DMS 273 (cell line): ENCODE results near the gene CXXC5.

ENCODE experiments used
- DNase-seq: peaks from one replicate; lab custom pipeline; 2025; ENCODE audit not compliant: unreplicated experiment; lab: John Stamatoyannopoulos, UW

The CXXC5 gene

GRCh38 chr5:139692679-139693308 is 44.6 kb downstream of the CXXC5 start:
- peak; percentile 70 for DNase-seq

DNA sequence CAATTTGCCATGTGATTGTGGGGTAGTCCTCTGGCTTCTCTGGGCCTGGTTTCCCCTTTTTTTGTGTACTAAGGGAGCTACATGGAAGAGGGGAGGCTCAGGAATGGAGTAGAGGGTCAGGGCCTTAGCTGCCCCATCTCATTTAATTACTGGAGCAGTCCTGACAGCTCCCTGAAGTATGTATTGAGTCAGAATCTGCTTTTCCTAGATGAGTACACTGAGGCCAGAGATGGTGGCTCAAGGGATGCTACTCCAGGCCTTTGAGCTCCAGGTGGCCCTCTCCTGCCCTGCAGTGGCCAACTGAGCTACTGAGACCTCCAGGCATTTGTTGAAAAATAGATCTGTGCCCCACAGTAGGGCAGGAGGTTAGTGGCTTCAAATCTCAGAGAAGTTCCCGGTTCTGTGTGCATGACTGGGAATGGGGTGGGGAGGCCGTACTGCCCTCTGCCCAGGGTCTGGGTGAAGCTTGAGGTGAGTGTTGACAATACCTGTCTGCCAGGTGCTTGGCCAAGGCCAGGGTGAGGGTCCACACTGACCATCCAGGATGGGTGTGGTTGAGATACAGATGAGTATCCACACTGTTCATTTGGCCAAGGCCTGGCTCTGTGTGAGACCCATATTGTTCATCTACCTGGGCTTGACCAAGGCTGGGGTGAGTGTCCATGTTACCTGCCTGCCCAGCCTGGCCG is 45.7 kb downstream of the CXXC5 start:
- no peak for DNase-seq

- no peak for DNase-seq
These were observed 46.5 kb downstream of the CXXC5 start for GRCh38 chr5:139694556-139695177.

DNA sequence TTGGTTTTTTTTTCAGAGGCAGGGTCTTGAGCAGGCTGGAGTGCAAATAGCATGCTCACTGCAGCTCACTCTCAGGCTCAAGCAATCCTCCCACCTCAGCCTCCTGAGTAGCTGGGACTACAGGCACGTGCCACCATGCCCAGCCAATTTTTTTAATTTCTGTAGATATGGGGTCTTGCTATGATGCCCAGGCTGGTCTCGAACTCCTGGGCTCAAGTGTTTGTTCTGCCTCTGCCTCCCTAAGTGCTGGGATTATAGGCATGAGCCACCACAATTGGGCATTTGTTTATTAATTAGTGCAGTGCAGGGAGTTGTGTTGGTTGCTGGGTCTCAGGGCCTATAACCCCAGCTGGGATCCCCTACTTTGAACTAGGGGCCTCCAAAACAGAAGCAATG is 47.0 kb downstream of the CXXC5 start:
- DNase-seq, result no peak

DNA sequence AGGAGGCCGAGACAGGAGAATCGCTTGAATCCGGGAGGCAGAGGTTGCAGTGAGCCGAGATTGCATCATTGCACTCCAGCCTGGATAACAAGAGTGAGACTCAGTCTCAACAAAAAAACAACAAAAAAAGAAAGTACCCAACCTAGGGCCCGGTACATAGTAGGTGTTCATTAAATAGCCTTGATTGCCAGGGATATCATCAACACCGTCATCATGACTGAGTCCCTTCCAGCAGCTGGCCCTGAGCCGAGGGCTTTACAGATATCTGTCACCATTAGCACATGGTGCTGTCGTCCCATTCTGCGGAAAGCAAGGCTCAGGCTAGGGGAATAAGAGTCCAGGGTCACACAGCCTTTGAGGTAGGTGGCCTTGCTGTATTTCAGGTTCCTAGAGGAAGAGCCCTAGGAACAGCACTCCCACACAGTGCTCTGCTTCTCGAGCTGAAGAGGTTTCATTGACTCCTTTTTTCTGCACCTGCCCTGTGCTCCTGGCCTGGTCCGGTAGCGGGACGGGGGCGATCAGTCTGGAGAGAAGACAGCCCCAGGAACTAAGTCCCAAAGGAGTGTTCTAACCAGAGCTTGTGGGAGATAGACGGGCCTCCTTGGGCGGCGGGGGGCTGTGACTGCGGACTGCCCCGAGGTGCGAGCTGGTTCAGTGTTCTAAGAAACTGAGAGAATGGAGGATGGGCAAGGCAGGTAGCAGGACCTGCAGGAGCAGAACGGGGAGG is 48.2 kb downstream of the CXXC5 start:
- no peak for DNase-seq

GRCh38 chr5:139696894-139697658 is 48.9 kb downstream of the CXXC5 start:
- peak; percentile 82 for DNase-seq

DNA sequence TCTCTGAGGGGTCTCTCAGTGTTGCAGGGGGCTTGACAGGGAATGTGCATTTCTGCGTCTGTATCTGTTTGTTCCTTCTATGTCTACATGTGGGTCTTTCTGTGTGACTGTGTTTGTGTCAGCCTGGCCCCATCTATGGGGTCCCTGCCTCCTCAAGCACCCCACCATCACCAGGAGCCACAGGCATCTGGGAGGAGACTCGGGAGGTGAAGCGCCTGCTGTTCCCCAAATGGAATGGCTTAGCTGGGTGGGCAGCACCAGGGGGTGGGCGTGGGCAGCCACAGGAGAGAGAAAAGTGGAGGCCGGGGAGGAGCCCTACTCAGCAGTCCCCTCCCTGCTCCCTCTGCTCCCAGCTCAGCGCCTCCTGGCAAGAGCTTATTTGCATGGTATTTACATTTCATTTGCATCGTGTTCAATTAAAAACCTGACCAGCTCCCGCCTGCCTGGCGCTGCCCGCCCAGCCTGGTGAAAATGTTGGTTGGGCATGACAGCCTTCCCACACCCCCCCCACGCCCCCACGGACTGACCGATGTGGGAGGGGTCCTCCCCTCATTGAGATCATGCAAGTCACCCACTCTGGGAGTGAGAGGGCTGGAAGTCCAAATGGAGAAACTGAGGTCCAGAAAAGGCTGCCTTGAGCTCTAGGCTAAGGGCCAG is 50.5 kb downstream of the CXXC5 start:
- DNase-seq, result peak; percentile 87

GRCh38 chr5:139699351-139699750 is 51.2 kb downstream of the CXXC5 start:
- DNase-seq, result no peak

GRCh38 chr5:139700711-139701055 is 52.5 kb downstream of the CXXC5 start:
- no peak for DNase-seq

- no peak for DNase-seq
These were observed 53.0 kb downstream of the CXXC5 start for GRCh38 chr5:139701056-139701741.

DNA sequence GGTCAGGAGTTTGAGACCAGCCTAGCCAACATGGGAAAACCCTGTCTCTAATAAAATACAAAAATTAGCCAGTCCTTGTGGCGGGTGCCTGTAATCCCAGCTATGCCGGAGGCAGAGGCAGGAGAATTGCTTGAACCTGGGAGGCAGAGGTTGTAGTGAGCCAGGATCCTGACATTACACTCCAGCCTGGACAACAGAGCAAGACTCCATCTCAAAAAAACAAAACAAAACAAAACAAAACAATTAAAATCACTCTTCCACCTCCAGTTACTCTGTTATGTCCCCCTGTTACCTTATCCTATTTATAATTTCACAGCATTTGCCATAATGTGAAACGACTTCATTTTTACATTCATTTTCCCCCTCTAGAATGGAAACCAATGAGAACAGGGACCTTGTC is 54.4 kb downstream of the CXXC5 start:
- DNase-seq, result no peak

- DNase-seq, result no peak
These were observed 56.6 kb downstream of the CXXC5 start for GRCh38 chr5:139704748-139705147.

GRCh38 chr5:139705191-139705590 is 57.0 kb downstream of the CXXC5 start:
- no peak for DNase-seq

- no peak for DNase-seq
These were observed 57.8 kb downstream of the CXXC5 start for GRCh38 chr5:139705655-139706587.

DNA sequence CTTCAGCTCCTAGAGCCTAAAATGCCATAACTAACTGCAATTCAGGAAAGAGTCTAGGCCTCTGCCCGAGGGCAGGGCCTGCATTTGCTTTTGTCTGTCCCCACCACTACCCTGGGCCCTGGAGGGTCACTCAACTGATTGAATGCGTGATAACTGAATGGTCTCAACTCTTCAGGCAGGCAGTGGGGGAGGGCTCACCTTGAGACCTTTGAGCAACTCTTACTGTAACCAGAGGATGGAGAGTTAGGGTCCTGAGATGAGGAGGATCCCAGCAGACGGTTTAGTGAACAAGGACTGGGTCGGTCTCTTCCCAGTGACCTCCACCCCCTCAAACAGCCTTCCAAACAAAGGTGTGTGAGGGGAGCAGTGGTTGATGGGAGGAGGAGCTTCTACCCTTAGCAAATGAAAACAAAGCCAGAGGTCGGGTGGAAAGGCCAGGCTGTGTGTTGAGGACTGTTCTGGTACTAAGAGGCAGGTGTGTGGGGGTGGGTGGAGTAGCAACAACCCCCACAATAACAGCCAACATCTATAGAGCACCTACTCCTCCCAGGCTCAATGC is 59.4 kb downstream of the CXXC5 start:
- DNase-seq, result no peak

DNA sequence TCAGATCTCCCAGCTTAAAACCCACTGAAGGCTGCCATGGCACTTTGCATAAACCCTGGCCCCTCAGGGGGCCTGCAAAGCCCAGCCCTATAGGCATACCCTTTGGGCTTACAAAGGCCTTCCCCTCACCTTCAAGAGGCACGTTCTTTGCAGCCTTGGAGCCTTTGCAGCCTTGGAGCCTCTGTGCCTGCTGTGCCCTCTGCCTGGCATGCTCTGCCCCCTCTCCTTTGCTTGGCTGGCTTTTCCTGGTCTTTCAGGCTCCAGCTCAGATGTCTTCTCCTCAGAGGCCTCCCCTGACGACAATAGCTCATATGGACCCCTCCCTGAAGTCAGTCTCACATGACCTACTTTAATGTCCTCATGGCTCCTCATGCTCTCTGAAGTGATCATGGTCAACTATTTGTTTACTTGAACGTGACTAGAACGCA is 60.3 kb downstream of the CXXC5 start:
- no peak for DNase-seq

DNA sequence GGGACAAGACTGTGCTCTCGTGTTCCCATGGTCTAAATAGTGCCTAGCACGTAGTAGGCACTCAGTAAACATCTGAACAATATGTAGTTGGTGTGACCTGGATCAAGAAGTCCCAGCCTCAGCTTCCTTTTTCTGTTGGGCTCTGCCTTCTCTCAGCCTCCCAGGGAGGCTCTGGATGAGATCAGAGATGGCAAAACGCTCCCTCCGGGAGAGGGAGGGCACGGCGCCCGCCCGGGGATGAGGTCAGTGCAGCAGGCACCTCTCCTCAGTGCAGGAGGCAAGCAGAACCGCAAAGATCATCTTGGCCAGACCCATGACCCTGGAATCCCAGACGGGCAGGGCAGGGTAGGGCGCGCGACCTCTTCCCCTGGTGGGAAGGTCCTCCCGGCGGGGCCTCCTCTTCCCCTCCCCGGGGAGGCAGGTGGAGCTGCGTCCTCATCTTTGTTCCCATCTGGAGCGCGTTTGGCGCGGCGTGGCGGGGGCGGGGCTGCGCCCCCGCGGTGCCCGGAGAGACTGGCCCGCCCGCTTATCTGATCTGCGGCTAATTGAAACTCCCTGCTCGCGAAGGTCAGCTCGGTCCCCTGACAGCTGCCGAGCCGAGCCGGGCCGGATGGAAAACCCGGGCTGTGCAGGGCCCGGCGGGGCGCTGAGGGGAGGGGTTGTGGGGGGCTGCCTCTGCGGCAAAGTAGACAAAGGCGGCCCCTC is 60.9 kb downstream of the CXXC5 start:
- peak; percentile 94 for DNase-seq
